Measurements from ENCODE around the gene MXD1.
"Not testable (repeated sequence)": the region's sequence is repeated elsewhere in the genome, so short reads cannot be mapped to it uniquely, and the experiment has no call there.

Gene MXD1

DNA sequence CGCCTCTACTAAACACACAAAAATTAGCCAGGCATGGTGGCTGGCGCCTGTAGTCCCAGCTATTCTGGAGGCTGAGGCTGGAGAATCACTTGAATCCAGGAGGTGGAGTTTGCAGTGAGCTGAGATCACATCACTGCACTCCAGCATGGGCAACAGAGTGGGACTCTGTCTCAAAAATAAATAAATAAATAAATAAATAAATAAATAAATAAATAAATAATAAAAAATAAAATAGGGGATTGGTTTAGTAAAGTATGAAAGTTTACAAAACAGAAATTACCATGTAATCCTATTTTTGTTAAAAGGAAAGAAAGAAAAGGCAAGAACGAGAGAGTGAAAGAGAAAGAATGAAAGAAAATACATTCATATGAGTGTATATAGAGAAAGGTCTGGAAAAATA lies 35.8 kb downstream of the MXD1 start:
- not testable (repeated sequence) for DNase-seq (ENCODE audit: low read depth in 4 of 4, low spot score in 1 of 4)

DNA sequence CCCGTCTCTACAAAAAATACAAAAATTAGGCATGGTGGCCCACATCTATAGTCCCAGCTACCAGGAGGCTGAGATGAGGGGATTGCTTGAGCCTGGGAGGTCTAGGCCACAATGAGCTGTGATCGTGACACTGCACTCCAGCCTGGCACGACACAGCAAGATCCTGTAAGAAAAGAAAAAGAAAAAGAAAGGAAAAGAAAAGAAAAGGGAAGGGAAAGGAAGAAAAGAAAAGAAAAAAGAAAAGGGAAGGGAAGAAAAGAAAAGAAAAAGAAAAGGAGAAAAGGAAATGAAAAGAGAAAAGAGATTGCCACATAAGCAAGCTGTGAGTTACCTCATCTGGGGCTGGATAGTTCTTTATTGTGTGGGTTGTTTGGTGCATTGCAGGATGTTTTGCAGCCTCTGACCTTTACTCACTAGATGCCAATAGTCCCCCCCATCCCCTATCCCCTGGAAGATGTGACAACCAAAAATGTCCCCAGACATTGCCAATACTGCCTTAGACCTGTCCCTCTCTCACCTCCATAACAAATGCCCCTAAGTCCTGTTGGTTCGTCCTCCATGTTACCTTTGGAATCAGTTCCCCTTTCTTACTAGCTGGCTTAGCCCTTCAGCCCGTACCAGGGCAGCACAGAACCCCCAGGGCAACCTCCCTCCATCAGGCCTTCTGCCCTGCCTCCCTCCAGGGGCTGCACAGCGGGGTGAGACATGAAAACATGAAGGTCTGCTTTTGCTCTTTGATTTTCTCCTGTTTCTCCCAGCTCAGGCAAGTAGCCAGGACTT lies 37.6 kb downstream of the MXD1 start:
- DNase-seq (ENCODE audit: low read depth in 4 of 4, low spot score in 1 of 4) = no peak

DNA sequence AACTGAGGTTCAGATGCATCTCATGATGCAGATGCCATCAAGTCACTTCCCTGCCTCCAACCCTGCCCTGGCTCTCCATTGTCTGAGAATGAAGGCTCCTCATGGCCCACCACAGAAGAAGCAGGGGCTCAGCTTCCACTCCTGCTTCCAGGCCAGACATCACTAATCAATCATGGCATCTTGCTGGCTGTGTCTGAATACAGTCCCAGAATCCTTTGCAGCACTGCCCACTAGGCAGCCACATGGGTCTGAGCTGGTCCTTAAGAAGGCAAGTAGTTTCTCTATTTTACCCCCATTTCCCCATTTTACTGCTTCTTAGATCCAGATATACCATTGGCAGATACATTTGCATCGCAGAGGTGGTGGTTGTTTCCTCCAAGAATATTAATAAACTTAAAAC lies 39.2 kb downstream of the MXD1 start:
- no peak for DNase-seq (ENCODE audit: low read depth in 4 of 4, low spot score in 1 of 4)

DNA sequence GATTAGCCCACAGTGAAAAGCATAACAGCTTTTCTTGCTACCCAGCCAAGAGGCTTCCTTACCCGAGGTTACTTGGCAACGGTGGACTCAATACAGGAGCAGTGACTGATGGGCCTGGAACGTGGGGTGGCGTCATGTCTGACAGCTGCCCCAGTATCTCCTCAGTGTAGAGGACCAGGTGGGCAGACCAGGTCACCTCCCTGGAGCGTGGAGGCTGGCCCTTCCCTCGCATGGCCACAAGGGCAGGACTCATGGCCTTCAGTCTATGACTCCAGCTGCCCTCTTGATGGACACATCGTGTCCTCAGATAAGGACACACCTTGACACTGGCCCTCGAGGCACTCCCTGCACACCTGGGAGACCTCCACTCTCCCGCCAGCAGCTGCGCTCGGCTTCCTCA lies 40.1 kb downstream of the MXD1 start:
- DNase-seq (ENCODE audit: low read depth in 4 of 4, low spot score in 1 of 4) = no peak

DNA sequence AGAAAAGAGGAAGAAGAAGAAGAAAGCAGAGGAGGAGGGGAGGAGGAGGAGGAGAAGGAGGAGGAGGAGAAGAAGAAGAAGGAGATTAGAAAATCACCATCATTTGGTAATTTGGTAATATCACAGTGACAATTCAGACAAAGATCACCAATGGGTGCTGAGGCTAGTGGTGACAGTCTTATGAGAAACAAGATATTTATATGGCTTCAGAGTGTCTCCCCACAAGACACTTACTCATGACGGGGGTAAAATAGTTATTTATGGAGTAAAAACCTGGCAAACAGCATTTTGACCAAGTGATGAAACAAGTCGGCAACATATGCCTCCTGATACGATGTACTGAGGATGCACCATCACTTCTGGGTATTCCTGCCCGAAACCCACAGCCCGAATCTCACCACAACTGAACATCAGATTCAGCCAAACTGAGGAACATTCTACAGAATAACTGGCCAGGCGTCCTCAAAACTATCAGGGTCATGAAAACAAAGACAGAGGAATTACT lies 41.6 kb downstream of the MXD1 start:
- no peak for DNase-seq (ENCODE audit: low read depth in 4 of 4, low spot score in 1 of 4)

DNA sequence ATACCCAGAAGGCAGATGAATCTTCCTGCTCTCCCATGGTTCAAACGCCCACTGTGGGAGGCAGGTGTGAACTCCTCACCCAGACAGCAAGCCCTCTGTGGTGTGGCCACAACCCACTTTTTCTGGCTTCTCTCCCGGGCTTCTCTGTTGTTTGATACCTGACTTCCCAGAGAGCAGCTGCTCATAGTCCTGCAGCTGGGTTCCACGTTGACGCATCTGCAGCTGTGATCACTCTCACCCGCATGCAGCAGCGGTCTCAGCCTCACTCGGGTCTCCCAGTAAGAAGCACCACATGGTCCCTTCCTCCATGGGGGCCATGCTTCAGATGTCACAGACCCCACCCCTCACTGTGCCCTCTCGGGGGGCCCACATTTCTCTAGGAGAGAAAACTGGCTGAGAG lies 43.1 kb downstream of the MXD1 start:
- no peak for DNase-seq (ENCODE audit: low read depth in 4 of 4, low spot score in 1 of 4)

DNA sequence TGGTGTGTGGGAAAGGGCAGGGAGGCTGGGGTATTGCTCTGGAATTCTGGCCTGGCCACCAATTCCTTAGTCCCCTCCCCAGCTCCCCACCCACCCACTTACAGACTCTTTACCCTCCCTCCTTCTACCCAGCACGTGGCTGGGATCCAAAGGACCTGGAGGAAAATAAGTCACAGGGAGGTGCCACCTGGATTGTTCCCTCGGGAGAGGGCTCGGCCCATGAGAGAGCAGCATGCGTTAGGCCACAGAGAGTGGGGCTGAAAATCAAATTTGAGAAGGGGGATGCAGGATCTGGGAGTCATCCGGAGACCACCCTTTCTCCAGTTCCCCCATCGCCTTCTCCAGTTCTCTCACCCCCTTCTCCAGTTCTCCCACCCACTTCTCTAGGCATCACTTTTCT lies 43.6 kb downstream of the MXD1 start:
- DNase-seq (ENCODE audit: low read depth in 4 of 4, low spot score in 1 of 4) = no peak

DNA sequence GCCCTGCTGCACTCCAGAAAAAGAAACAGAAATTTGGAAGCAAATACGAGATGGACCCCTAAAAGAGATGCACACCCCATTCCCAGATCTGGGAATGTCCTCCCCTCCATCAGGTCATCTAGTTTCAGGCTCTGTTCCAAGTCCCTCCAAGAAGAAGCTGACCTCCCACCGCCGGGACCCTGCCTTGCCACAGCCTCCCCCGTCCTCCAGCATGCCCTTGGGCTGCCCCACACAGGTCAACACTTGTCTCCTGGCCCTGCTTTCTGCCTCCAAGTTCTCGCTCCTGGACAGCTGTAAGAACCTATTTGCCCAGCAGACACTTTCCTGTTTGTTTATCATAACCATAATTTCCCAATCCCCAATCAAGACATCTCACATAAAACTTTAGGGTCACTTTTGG lies 44.5 kb downstream of the MXD1 start:
- no peak for DNase-seq (ENCODE audit: low read depth in 4 of 4, low spot score in 1 of 4)

DNA sequence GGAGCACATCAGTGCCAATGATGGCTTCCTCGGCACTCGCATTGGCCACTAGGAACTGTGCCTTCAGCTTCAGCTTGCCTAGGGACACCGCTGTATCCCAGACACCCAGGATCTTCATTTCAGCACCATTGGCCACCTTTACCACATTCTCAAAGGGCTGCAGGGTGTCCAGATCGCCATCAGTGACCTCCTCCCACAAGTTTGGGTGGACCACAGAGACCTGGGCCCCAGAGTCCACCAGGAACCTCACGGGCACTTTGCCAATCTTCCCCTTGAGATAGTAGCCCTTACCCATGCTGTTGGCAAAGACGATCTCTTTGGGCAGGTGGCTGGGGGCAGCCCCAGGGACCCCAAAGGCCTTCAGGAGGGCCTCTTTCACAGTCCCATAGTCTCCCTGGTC lies 45.9 kb downstream of the MXD1 start:
- DNase-seq (ENCODE audit: low read depth in 4 of 4, low spot score in 1 of 4) = no peak

DNA sequence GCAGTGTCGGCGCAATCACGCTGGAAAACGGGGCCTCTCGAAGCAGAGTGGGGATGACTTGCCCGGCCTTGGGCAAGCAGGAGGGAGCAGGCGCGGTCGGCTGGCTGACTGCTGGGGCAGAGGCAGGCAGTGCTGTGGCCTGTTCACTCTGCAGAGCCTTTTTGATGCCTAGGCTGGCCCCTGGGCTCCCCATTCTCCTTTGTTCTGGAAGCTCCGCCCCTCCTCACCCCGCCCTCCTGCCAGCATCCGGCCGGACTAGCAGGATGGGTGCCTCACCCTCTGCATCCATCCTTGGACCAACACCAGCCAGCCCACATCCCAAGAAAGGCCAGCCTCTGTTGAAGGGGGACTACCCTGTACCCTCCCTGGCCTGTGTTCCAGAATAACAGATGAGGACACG lies 46.6 kb downstream of the MXD1 start, which contains the start of gene ASPRV1:
Gene ASPRV1 (minus strand): TSS at position 136 of the 400 bp plus-strand sequence. CDS start 195 bp downstream, outside the sequence.
- DNase-seq (ENCODE audit: low read depth in 4 of 4, low spot score in 1 of 4) = no peak

DNA sequence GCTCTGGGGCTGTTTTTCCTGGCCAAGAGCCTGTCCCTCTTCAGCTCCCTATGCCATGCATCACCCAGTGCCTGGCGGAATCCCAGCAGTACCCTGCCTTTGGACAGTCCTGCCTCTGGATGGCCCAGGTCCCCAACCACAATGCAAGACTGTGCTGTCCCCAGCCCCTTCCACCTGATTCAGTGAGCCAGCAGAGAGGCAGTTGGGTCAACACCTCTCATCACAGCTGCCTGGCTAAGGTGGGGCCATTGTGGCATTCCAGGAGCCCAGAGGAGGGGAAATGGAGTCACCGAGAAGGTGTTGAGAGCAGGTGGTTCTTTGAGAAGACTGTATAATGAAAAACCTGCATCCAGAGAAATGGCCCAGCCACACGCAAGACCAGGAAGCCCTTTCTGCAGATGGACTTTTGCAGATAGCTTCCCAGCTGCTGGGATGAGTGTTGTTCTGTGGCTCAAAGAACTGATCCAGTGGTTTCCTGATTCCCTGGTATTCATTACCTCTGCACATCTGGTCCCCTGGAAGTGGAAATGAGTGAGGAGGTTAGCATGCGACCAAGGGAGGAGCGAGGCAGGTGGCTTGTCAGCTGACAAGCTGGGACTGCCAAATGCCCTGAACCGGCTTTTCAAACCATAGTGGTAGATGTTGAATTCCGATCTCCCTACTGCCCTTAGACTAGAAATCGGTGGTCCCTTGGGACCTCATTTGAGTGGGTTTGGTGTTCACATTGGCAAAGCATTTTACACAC lies 48.2 kb downstream of the MXD1 start:
- DNase-seq (ENCODE audit: low read depth in 4 of 4, low spot score in 1 of 4) = no peak

DNA sequence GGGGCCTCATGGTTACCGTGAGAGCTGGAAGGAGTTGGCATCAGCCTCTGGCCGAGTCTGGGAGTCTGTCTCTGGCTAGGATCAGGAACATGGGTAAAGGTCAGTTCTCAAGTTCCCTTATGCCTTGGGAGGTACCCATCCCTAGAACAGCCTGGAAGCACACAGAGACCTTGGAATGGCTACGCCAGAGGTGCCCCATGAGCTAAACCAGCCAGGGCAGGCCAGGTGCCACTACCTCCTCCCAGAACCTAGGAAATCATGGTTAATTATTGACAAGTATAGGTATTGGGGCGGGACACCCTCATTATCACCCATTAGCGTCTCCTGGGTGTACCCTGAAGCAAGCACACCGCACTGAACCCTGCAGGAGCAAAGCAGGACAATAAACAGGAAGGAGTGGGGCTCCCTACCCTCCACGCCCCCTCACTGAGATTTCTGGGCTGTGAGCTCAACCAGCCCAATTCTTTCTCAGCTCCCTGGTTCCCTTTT lies 49.5 kb downstream of the MXD1 start:
- no peak for DNase-seq (ENCODE audit: low read depth in 4 of 4, low spot score in 1 of 4)

DNA sequence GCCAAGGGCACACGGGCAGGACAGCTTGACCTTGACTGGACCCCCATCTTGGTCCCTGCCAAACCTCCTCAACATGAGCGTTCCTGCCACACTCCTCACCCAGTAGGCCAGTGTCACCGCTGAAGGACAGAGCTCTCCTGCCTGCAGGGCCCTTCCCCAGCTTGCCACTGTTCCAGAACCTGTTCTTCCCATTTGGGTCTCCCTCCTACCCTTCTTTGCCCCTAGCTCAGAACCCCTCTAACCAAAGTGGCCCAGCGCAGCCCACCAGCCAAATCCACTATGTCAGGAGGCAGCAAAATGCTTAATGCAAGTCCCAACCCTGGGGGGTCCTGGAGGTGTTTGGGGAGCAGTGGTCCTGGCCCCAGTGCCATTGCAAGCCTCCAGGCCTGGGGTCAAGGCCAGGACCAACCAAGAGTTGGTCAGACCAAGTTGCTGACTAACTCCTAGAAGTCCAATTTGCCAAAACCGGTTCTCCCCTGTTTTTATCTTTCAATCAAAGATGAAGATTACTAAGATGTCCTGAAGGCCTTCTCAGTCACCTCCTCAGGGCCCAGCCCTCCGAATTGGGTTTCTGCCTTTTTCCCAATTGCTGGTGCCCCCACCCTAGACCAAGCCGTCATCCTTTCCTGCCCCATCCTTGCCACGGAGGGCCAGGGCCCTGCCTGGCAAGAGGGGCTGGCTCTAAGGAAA lies 51.0 kb downstream of the MXD1 start:
- DNase-seq (ENCODE audit: low read depth in 4 of 4, low spot score in 1 of 4) = no peak

DNA sequence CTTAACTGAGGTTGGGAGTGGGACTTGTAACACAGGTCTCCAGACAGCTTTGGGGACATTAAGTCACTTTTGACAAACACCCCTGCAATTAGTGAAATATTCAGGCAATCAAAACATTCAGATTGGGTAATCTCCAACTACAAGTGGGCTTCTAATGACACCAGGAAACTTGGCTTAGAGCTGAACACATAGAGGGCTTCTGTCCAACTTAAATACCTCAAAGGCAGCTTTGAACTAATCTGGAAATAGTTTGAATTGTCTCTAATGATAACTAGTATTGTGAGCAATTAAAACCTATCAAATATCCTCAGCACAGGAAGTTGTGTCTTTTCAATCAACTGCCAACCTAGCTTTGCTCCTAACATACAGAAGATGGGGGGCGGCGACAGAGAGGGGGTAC lies 51.6 kb downstream of the MXD1 start:
- no peak for DNase-seq (ENCODE audit: low read depth in 4 of 4, low spot score in 1 of 4)

DNA sequence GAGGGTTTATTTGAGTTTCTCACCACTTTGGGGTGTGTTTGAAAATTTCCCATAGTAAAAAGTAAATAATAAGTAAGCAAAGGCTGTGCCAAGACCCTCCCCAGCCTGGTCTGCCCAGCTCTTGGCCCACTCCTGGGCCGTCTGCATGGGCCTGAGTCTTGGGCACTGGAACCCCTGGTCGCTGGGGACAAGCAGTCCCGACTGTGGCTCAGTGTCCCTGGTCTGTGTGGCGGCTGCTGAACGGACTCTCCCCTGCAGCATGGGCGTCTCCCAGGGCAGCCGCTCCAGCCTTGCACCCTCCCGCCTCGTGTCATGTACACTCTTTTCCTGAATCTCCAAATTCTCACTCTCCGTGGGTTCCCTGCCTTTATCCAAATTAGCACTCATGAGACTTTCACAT lies 53.7 kb downstream of the MXD1 start:
- no peak for DNase-seq (ENCODE audit: low read depth in 4 of 4, low spot score in 1 of 4)

DNA sequence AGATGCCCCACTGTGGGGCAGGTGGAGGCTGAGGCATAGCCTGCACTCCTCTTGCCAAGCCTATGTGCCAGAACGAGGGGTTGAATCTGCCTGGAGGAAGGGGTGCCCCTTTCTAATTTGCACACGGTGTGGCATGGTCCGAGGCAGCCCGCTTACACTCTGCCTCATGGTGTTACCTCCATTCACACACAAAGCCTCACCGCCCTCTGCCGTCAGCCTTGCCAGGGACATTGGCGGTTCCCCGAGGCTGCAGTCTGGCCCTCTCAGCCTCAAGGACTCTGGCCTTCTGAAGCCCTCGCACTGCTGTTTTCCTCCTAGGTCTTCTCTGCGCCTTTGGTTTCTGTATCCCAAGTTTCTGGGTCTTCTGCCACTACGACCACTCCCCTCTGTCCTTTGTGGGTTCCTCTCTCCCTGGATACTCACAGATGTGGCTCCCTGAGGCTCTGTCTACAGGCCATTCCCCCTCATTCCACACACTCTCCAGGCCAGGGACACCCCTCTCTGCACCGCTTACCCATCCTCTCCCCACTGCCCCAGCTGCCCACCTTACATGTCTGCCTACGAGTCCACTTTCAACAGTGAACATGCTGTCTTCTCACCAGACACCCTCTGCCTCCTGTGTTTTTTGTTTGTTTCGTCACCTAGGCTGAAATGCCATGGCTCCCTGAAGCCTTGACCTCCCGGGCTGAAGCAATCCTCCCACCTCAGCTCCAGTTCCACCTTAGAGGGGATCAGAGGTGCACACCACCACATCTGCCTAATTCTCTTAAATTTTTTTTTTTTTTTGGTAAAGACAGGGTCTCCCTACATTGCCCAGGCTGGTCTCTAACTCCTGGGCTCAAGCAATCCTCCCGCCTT lies 54.4 kb downstream of the MXD1 start:
- no peak for DNase-seq (ENCODE audit: low read depth in 4 of 4, low spot score in 1 of 4)

DNA sequence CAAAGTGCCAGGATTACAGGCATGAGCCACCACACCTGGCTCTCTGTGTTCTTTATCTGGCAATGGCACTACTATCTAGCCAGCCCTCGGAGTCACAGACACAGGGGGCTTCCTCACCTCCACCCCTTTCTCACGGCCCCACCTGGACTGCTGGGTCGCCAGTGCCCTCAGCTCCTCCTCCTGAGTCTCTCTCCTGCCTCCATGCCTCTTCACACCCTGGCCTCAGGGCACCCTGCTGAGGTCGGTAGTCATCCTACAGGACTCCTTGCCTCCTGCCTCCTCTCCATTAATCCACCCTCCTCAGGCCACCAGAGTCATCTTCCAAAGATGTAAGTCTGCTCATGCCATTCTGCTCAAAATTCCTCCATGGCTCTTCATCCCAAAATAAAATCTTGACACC lies 55.1 kb downstream of the MXD1 start:
- DNase-seq (ENCODE audit: low read depth in 4 of 4, low spot score in 1 of 4) = no peak

DNA sequence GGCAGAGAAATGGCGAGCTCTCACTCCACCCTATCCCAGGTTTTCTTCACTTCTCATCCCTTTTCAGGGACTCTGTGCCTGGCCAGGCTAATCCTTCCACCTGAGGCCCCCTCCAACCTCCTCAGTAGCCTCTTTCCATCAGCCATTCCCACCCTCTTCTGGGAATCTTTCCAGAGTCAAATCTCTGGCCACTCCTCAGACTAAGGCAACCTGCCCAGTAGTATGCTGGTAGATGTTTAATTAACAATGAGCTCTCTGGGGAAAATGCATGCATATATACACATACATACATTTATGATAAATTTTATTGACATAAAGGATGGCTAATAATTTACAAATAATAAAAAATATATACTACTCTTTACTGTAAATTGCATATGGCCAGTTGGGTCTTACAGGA lies 57.9 kb downstream of the MXD1 start:
- DNase-seq (ENCODE audit: low read depth in 4 of 4, low spot score in 1 of 4) = no peak

DNA sequence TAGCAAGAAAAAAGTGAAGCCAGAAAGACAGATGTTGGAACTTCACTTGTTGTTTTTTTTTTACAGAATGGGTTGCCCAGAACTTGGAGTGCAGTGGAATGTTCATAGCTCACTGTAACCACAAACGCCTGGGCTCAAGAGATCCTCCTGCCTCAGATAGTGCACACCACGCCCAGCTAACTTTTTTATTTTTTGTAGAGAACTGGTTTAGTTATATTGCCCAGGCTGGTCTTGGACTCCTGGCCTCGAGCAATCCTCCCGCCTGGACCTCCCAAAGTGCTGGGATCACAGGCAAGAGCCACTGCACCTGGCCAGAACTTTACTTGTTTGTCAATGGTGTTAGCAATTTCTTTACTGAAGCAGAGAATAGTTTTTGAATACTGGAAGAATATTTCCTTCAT lies 58.4 kb downstream of the MXD1 start:
- DNase-seq (ENCODE audit: low read depth in 4 of 4, low spot score in 1 of 4) = no peak

DNA sequence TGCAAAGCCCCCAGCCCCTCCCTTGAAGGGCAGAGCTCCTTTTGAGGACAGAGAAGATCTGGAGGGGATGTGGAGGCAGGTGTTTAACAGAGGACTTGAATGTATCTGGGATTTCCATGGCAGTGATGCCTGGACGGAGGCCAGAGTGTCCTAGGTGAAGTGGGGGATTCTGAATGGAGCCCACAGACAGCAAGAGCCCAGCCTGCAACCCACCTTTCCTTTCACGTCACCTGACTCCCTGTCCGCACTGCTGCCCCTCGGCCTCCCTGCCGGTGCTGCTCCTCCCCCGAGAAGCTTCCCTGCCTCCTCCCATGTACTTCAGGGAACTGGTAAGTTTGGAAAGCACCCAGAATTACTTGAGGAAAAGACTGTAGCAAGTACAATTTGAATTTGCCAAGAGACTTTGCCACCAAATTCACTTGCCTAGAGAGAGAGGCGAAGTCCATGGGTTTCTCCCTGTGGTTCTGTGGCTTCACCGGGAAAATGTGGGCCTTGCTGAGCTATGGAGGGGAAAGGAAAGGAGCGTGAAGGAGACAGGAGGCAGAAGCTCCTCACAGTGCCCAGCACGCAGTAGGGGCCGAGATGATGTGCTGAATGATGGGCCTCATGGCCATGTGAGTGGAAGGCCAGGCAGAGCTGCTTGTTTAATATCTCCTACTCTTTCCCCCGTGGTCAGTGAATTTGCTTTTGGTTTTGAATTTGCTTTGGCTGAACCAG lies 60.4 kb downstream of the MXD1 start:
- DNase-seq (ENCODE audit: low read depth in 4 of 4, low spot score in 1 of 4) = no peak

Measured in stimulated activated CD4-positive, alpha-beta T cell treated with anti-CD3 and anti-CD28 coated beads, Interleukin-1b, Interleukin-23, amount 100 ng/mL, for 24 hours (primary cell).